ENCODE results near the gene HIC1. TPM values are rescaled to one million over a fixed set of nuclear protein-coding genes. Genes with fewer than 3 reads are reported as not detected.

The HIC1 gene
- total and polyA plus RNA-seq, 9 donors: 3.9 to 108 (median 60.8) TPM

DNA sequence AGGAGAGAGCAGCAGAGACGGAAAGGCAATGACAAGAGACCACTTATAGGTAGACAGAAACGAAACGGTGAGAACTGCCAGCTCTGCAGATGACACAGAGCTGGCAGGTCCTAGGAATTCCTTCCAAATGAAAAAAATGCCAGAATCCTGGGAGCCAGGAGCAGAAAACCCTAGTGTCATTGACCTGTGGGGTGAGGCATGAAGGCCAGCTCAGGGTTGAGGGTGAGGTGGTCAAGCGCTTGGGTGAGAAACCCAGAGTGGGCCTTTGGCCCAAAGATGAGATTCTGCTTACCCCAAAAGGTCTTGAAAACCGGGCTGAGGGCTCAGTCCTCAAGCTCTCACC is 9.2 kb downstream of the HIC1 start:
- intact Hi-C loops (cut with DNase I): no loop called here
- H3K27ac ChIP-seq: peak overlapping the region in 1 of 2 donors; percentile 89
- H3K4me3 ChIP-seq: no peak overlapping the region
- 51 to 63% (median 61%) methylated on average over 5 of the region's 5 CpGs for WGBS, 3 donors
- peaks cover 47% of the 10 kb centered on the region for H3K4me1 ChIP-seq (ENCODE audit: insufficient read depth)
- TF ChIP-seq EP300 (IDR thresholded peaks at IDR 0.05) (no peak), POLR2A (IDR thresholded peaks at IDR 0.05) (no peak)
- TF ChIP-seq, protein P1, sequence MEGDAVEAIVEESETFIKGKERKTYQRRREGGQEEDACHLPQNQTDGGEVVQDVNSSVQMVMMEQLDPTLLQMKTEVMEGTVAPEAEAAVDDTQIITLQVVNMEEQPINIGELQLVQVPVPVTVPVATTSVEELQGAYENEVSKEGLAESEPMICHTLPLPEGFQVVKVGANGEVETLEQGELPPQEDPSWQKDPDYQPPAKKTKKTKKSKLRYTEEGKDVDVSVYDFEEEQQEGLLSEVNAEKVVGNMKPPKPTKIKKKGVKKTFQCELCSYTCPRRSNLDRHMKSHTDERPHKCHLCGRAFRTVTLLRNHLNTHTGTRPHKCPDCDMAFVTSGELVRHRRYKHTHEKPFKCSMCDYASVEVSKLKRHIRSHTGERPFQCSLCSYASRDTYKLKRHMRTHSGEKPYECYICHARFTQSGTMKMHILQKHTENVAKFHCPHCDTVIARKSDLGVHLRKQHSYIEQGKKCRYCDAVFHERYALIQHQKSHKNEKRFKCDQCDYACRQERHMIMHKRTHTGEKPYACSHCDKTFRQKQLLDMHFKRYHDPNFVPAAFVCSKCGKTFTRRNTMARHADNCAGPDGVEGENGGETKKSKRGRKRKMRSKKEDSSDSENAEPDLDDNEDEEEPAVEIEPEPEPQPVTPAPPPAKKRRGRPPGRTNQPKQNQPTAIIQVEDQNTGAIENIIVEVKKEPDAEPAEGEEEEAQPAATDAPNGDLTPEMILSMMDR (IDR thresholded peaks at IDR 0.05): no peak
- no peak for DNase-seq
- no peaks in the 10 kb centered on the region for H3K27me3 ChIP-seq
- no peaks in the 10 kb centered on the region for H3K36me3 ChIP-seq
- no peaks in the 10 kb centered on the region for H3K9me3 ChIP-seq

DNA sequence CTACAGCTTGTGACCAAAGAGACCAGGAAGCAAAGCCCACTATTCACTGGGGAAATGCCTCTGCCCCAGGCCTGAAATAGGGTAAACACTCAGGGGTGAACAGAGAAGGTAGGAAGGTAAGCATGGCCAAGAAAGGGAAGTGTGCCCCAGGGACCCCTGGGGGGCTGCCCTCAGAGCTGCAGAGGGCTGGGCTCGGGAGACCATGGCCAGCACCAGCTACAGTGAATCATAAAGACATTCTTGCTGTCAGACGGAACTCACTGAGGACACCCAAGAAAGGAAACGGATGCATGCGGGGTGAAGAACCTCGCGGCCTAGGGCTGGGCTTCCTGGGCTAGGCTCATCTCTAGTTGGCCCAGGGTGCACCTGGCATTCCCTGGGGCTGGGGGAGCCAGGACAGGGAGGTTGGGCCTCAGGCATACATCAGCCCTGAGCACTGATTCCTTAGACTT is 9.6 kb downstream of the HIC1 start:
- no peak for TF ChIP-seq EP300 (IDR thresholded peaks at IDR 0.05)
- 70 to 77% (median 71%) methylated on average over 6 of the region's 6 CpGs for WGBS, 3 donors
- Histone ChIP-seq H3K27me3 (no peaks in the 10 kb centered on the region), H3K4me3 (no peak overlapping the region), H3K27ac (peak overlapping the region; percentile 61 to 89), H3K36me3 (no peaks in the 10 kb centered on the region), H3K4me1 (ENCODE audit: insufficient read depth) (peaks cover 47% of the 10 kb centered on the region), H3K9me3 (no peaks in the 10 kb centered on the region)
- DNase-seq: no peak
- intact Hi-C loops (cut with DNase I): no loop called here

DNA sequence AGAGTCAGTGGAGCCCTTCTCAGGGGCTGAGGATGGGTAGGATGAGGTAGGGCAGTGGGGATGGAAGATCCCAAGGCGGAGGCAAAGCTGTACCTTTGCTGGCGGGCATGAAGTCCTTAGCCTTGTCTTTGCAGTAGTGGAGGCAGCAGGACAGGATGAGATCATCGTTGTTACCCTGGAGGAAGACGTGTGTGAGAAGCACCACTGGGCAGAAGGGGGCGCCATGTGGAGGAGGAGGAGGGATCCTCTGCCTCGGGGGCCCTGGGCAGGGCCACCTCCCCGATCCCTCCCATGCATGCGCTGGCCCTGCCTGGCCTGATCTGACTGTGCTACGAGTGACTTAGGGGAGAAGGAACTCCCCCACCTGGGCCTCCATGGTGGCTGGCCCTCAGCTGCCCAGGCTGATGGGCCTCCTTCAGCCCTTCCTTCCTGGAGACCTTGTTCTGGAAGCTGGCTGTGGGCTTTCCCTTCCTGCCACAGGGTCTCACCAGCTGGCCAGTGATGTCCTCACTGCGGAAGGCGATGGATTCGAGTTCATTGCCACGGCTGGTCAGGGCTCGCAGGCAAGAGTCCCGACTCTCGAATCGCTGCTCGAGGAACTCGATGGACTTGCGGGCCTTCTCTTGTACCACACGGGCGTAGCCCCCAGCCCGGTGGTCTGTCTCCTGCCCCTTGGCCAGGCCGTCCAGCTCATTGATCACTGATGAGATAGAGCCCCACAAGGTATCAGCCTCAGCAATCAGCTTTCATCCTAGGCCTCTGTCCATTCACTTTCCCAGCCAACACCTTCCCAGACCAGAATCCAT is 10.3 kb downstream of the HIC1 start:
- no peak for TF ChIP-seq POLR2A (IDR thresholded peaks at IDR 0.05)
- TF ChIP-seq, protein P1 (IDR thresholded peaks at IDR 0.05): no peak
- TF ChIP-seq EP300 (IDR thresholded peaks at IDR 0.05): no peak
- no peaks in the 10 kb centered on the region for H3K9me3 ChIP-seq
- peak in 4 of 5 donors; percentile 44 to 64 (median 58) for DNase-seq
- H3K27ac ChIP-seq: peak overlapping the region; percentile 15 to 61
- WGBS, 3 donors: 78 to 82% (median 78%) methylated on average over 24 of the region's 24 CpGs
- intact Hi-C loops (cut with DNase I): no loop called here
- no peaks in the 10 kb centered on the region for H3K27me3 ChIP-seq
- no peak overlapping the region for H3K4me3 ChIP-seq
- H3K36me3 ChIP-seq: no peaks in the 10 kb centered on the region
- peaks cover 47% of the 10 kb centered on the region for H3K4me1 ChIP-seq (ENCODE audit: insufficient read depth)

DNA sequence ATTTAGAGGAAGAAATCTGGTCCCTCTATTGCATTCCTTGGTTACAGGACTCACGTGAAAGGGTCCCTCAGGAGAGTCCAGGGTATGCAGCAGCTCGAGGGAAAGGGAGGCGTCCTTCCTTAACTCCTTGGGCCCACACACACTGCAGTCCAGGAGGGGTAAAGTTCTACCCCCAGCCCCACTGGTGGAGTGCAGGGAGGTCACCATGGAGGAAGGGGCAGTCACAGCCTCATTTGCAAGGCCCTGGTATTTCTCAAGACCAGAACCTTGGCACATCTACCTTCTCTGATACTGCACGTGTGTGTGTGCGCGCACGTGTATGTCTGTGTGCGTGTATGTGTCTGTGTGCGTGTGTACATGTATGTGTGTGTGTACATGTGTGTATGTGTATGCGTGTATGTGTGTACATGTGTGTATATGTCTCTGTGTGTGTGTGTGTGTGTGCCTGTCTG is 11.1 kb downstream of the HIC1 start:
- 56 to 60% (median 60%) methylated on average over 10 of the region's 10 CpGs for WGBS, 3 donors
- Histone ChIP-seq H3K9me3 (no peaks in the 10 kb centered on the region), H3K27me3 (no peaks in the 10 kb centered on the region), H3K36me3 (no peaks in the 10 kb centered on the region), H3K4me3 (no peak overlapping the region), H3K4me1 (ENCODE audit: insufficient read depth) (peaks cover 43% of the 10 kb centered on the region), H3K27ac (peak overlapping the region in 1 of 2 donors; percentile 27)
- TF ChIP-seq, protein P1 (IDR thresholded peaks at IDR 0.05): no peak
- TF ChIP-seq EP300 (IDR thresholded peaks at IDR 0.05): no peak
- no peak for TF ChIP-seq POLR2A (IDR thresholded peaks at IDR 0.05)
- no peak for DNase-seq
- intact Hi-C loops (cut with DNase I): no loop called here

DNA sequence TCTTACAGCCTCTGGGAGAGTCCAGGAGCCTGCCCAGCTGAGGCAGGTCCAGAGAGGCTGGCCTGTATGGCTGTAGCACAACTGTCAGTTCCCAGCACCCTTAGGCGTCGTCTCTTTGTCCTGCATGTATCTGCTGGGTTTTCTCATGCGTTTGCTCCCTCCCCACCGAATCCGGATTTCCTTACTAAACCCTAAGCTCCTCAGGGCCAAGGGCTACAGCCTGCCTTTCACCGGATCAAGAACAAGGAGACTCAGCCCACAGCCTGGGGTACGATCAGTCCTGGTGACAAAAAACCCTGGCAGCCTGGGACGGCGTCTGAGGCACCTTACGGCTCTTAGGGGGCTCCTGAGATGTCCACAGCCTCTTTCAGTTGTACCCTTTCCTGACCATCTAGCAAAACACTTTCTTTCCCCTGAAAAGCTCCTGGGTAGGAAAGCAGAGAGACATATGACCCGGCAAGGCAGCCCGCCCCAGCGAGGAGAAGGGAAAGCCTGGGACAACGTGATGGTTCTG is 12.2 kb downstream of the HIC1 start:
- H3K4me1 ChIP-seq (ENCODE audit: insufficient read depth): peaks cover 44% of the 10 kb centered on the region

More for the DNA sequence above, 12.2 kb downstream of the HIC1 start:
- H3K4me3 ChIP-seq: no peak overlapping the region
- TF ChIP-seq, protein P1 (IDR thresholded peaks at IDR 0.05): no peak
- TF ChIP-seq EP300 (IDR thresholded peaks at IDR 0.05) (no peak), POLR2A (IDR thresholded peaks at IDR 0.05) (no peak)
- H3K27me3 ChIP-seq: no peaks in the 10 kb centered on the region
- H3K27ac ChIP-seq: peak overlapping the region in 1 of 2 donors; percentile 49
- WGBS, 3 donors: 41 to 47% (median 42%) methylated on average over 14 of the region's 14 CpGs
- DNase-seq: no peak
- H3K36me3 ChIP-seq: no peaks in the 10 kb centered on the region
- intact Hi-C loops (cut with DNase I): no loop called here
- no peaks in the 10 kb centered on the region for H3K9me3 ChIP-seq
